NOMO-1 (cell line): ENCODE measurements around the gene MAMLD1.
A peak's percentile ranks its signal among the peaks of the same experiment; 100 is the strongest.

Source experiments
- DNase-seq, 2 experiments: peaks; one replicate each; lab custom pipeline; 2025; ENCODE audit not compliant: unreplicated experiment in 2 of 2; lab: John Stamatoyannopoulos, UW

The MAMLD1 gene

DNA sequence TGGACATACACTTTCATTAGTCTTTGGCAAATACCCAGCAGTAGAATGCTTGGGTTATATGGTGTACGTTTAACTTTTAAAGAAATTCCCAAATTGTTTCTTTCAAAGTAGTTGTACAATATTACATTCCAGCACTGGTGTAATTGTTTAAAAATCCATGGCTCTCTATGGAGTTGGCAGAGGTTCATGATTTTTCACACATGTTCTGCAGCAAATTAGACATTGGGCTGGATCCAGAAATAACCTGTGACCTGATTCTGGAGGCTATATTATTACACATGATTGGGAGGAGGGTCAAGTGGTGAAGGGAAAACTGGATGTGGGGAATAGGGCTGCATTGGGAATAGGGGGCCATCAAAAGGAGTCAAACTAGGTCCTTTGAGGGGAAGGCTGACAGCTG is 41.9 kb downstream of the MAMLD1 start:
- no peak for DNase-seq

DNA sequence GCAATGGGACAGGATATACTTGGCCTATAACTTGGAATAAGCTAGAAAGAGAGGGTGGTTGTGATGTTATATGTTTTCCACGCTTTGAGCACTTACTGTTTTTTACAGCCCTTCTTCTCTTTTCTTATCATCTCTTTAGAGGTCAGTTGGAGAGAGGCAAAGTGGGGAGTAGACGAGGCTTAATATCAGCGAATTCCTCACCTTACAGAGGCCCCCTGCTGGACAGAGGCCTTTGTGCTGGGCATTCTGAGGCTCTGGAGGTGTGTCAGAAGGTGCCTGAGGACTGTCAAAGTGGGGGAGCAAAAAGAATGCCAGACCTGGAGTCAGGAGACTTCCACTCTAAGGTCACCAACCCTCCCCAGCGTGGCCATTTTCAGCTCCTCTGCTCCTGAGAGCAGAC is 42.5 kb downstream of the MAMLD1 start:
- no peak for DNase-seq

DNA sequence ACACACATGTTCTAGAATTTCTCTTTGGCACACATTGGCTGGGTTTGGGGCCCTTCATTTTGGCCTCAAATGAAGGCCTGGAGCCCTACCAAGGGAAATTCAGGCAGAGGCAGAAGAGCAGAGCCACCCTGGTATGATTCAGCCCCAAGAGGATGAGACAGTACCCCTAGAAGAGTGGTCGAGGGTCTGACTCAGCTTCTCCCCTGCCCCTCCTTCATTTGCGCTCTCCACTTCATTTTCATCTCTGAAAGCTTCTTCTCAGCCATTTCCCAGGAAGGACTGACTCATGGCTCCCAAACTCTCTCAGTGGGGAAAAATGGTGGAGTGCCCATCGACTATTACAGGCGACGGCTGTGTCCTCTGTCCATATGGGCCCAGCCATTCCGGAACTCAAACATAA is 43.5 kb downstream of the MAMLD1 start:
- DNase-seq: no peak

DNA sequence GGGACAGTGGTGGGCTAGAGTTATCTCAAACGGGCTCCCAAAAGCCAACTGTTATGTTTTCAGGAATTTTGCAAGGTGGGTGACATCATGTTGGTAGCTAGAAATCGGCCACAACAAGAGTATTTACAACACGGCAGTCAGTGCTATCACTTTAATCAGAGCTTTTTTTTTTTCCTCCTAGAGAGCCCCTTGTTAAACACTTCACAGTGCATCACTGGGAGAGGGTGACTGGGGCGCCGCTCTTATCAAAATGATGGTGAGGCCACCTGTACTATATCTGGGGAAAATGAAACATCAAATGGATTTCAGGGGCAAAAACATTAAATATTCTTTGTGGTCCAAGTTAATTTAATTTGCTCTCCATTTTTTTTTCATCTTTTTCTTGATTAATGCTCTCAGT is 44.9 kb downstream of the MAMLD1 start:
- no peak for DNase-seq

DNA sequence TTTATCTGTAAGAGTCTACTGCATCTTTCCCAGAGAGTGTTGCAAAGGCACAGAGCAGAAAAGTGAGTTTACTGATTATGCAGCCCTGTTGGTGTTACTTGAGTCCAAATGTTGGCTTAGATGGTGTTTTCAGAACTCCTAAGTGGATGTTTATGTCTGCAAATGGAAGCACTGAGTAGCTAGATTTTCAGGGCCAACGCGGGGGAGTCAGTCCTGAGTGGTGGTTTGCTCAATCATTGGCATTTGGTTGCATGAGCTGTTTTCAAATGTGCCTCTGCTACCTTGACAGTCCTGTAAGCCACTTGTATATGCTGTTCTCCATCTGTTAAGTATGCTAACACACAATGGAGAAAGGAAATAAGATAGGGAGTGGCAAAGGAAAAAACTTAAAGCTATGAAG is 45.4 kb downstream of the MAMLD1 start:
- no peak for DNase-seq

DNA sequence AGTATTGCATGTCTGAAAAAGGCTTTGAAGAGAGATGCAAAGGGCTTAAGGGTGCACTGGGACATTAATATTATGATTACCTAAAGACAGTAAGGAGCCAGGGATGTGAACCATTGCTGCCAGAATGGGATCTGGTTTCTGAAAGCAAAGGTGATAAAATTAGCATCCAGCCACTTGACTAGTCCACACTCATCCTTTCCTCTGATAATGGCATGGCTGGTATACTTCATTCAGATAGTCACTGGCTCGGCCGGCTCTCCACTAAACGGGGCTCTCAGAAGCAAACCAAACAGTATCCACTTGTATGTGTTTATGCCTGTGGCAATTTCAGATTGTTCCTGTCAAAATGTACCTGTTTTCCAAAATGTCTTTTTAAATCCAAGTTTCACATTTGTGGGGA is 46.4 kb downstream of the MAMLD1 start:
- DNase-seq: no peak

DNA sequence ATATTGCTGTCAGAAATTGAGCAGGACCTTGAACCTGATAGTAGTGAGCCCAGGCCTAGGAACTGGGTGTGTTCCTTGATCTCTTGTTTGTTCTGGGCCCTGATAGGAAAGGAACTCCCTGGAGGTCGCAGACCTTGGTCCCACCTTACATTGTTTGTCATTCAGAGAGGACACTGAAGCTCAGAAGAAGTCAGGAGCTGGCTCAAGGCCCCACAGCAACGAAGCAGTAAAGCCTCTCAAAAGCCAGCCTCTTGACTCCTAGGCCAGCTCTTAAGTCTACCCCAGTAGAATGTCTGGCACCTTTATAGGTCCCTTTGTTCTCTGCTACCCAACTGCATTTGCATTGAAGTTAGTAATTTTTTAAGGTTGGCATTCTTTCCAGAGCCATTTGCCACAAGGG is 46.8 kb downstream of the MAMLD1 start:
- no peak for DNase-seq

DNA sequence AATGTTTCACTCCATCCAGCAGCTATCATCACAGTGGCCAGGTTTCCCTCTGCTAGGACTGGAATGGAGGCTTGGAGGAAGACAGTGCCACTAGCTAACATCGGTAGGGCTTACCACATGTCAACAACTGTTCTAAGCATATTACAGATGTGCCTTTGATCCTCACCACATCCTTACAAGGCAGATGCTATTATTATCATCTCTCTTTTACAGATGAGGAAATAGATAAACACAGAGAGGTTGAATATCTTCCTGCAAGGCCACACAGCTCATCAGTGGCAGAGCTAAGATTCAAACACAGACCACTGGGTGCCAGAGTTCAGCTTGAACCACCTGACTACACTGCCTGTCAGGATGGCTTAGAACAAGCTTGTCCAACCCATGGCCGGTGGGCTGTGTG is 47.4 kb downstream of the MAMLD1 start:
- DNase-seq: no peak

DNA sequence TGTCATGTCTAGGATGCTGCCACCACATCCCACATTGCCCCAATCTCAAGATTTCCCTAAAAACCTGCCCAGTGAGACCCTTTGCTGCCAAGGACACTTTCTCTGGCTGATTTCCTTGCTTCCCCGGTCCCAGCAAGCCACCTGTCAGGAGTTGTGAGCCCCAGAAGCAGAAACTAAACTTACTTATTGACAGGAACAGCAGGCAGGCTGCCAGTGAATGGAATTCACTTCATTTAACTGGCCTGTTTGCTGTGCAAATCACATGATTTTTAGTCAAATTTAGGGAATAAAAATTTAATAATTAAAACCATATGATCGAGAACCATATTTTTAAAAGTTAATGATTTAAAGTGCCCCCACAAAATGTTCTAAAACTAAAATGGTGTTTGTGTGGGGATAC is 48.5 kb downstream of the MAMLD1 start:
- DNase-seq: no peak

DNA sequence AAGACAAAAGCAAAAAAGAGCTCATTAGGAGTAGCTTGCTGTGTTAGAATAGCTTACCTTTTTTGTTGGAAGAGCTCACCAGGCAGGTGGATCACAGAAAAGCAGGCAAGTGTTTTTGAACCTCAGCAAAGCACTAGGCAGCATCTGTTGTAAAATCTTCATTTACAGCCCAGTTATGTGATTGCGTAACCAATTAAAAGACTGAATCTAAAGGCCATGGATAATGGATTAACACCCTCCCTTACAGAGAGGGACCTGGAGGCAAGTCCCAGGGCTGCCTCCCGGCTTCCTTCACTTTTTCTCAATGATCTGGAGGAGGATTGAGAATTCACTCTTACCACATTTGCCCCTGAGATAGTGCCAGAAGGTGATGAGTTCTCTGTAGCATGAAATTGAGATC is 51.1 kb downstream of the MAMLD1 start:
- DNase-seq: no peak

DNA sequence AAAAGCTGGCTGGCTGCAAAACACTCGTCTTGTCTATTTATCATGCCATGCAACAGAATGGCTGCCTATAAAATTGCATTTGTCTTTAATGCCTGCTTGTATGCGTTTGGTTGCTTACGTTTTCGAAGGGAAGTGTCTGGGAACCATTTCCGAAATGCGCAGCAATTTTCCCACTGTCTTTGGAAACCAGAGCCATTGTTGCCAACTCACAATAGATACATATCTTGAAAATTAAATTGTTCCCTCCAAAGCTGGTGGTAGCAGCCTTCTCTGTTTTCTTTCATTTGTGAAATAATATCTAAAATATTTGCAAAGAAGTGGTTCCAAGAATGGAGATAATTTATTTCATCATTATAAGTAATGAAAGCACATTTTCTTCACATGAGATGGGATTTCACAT is 53.4 kb downstream of the MAMLD1 start:
- DNase-seq: no peak

DNA sequence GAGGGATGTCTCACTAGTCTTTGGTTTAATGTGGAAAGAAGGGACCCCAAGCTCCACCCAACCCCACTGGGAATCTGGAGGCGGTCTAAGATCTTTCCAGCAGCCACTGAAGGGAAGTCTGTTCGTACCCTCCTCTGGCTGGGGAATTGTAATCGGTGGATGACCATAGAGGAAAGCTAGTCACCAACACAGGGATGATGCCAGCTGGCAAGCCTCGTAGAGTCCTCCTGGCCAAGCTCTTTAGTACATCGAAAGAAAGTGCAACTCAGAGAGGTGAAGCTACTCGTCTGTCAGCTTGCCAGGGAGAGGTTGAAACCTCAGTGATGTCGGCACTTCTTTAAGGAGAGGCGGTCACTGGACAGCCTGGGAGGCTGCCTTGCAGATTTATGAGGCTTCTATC is 58.7 kb downstream of the MAMLD1 start:
- no peak for DNase-seq

DNA sequence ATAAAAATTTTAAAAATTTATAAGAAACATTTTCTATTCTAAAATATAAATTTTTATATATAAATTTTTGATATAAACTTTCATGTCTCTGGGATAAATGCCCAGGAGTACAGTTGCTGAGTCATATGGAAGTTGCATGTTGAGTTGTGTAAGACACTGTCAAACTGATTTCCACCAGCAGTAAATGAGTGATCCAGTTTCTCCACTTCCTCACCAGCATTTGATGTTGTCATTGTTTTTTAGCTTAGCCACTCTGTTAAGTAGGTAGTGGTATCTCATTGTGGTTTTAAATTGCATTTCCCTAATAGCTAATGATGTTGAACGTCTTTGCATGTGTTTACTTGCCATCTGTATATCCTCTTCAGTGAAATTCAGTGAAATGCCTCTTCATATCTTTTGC is 66.5 kb downstream of the MAMLD1 start:
- peak; percentile 49 to 82 for DNase-seq

DNA sequence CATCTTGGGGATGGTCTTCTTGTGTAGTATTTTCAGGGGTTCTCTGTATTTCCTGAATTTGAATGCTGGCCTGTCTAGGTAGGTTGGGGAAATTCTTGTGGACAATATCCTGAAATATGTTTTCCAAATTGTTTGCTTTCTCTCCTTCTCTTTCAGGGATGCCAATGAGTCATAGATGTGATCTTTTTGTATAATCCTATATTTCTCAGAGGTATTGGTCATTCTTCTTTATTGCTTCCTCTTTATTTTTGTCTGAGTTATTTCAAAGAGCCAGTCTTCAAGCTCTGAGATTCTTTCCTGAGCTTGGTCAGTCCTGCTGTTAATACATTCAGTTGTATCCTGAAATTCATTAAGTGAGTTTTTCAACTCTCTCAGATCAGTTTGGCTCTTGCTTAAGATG is 73.1 kb downstream of the MAMLD1 start:
- no peak for DNase-seq

DNA sequence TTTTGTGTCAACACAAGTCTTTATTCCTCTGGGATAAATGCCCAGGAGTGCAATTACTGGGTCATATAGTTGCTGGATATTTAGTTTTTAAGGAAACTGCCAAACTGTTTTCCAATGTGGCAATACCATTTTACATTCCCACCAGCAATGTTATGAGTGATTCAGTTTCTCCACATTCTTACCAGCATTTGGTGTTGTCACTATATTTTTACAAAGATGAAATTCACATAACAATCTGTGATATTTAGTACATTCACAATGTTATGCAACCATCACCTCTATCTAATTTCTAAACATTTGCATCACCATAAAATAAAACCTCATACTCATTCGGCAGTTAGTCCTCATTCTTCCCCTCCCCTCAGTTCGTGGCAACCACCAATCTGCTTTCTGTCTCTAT is 75.0 kb downstream of the MAMLD1 start:
- no peak for DNase-seq

DNA sequence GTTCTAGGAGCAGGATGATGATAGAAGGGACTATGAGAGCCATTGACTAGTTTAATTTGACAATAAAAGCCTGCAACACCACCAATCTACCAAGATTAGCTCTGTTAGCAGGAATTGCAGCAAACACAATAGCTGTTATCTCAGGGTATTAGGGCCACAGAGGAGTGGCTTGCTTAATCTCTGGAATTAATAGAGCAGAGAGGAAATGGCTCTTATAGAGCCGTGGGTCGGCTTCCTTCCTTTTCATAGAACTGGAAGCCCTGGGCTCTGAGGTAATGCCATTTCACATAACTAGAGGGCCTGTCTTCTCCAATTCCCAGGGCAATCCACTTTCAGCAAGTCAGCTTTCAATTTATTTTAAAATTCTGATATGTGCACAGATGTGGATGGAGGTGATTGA is 83.0 kb downstream of the MAMLD1 start:
- DNase-seq: peak in 1 of 2 experiments; percentile 42

DNA sequence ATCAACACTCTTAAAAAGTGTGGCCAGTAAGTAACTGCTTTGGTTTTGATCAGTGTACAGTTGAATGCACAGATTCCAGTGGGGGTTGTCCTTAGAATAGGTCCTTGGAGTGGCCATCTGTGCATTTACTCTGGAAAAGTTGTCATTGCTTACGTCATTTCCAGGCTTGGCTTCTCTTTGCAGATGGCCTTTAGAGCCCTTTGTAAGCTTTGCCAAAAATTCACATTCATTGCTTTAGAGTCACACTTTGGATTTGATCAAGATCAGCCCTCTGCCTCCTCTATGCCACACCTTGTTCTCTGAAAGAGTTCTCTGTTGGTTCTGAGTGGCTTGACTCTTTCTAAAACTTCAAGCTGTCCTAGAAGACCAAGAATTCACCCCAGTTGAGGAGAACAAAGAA is 83.9 kb downstream of the MAMLD1 start:
- no peak for DNase-seq

DNA sequence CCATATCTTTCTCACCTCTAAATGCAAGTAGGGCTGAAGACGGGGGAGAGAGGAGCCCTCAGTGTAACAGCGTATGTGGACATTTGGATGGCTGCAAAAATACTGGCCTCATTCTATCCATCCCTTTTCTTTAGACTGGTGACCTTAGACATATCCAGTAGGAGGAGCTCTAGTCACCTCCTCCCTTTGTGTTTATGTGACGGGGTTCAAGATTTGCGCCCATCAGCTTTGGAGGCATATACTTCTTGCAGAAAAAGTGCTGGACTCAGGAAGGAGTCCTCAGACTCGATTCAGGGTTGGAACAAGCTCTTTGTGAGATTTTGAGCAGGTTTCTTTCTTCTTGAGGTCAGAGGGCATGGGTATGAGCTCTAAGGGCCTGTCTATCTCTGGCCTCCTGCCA is 86.2 kb downstream of the MAMLD1 start:
- DNase-seq: no peak

DNA sequence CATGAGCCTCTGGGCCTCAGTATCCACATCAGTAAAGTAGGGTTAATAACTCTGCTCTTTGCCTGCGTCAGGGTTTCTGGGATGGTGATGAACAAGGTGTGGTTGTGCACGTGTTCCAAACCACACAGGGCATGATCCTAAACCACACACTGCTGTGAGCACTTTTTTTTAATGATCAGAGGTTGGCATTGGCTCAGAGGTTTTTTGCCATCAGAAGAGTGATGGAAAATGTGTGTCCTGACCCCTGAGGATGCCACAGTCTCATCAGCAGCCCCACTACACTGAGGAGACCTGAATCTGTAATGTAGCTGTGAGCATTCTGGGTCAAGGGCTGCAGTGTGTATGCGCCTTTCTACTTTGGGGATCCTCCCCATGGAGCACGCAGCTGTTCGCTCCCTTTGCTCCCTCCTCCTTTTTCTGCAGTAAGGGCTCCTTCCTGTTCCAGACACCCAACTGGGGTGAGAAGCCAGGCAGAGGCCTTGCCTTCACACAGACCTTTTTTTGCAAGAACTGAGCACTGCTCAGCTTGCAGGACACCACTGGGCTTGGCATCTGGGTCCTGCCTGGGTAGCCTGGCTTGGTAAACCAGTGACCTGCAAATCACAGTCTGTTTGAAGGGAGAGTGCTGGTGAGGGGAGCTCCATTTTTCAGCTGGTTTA is 87.5 kb downstream of the MAMLD1 start:
- no peak for DNase-seq

DNA sequence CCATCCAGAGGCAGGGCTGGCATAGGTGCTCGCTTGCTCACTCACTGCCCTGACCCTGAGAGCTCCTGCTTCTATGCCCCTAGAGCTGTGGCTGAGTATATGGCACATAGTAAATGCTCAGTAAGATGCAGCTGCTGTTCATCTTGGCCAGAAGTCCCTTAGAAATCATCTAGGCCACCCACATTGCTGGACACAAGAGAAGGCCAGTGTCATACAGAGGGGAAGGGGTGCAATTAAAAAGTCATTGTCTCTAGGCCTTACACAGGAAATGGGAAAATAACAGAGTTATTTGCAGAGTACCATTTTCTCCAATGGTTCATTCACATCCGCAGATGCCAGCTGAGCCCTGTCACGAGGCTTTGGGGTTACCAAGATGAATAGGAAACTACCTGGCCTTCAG is 88.8 kb downstream of the MAMLD1 start:
- DNase-seq: no peak

DNA sequence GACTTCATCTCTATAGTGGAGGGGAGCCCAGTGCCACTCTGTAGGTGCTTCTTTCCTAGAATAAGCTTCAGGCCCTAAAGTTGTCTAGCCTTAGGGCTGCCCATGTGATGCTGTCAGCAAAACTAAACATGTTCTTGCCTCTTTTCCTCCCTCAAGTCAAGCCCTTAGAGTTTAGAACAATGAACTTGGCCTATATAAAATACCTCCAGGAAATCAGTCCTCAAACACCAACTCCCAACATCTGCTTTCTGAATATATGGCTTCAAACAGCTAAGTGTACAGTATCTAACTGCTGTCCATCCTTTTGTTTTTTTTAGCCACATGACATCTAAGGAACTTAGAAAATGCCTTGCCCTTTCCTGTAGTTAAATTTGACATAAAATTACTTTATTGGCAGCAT is 91.0 kb downstream of the MAMLD1 start:
- no peak for DNase-seq

DNA sequence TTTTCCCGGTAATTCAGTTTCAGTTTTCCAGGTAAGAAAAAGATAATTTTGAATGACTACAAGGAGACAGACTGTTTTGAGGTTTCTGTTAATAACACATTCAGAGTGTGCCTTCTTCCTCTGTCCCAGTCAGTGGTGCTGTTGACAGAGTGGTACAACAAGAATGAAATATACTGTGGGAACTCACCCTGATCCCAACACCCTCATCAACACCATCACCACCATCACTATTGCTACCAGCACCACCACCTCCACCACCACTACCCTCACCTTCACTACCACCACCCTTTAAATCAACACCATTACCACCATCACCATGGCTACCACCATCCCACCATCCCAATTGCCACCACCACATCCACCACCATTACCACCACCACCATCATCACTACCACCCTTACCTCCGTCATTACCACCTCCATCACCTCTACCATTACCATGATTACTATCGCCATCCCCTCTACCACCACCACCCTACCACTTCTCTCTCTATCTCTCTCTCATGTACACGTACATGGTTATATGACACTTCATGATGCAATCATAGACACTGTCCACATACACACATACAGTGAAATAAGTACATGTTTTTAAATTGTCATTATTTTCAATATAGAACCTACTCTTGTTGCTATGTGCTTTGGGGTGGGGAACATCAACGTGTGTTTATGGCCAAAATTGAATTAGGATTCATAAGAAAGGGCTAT is 91.5 kb downstream of the MAMLD1 start:
- no peak for DNase-seq

DNA sequence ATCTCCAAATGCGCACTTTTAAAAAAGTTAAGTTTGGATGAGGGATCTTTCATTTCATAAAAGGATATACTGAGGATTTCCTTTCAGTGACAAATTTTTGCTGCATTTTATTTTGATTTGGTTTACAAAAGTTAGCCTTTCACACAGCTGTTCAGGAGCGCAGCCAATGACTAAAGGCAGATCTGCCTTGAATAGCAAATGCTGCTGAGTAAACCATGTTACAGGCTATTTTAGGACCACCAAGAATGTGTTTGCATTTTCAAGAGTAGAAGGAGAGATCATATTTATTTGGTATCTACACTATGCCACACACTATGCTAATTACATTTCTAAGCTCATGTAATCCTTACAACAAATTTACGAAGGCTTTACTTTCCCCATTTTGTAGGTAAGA is 92.1 kb downstream of the MAMLD1 start:
- no peak for DNase-seq
